ENCODE data around the gene INO80D. TPM values are rescaled to one million over a fixed set of nuclear protein-coding genes. Genes with fewer than 3 reads are reported as not detected.

The INO80D gene
- total and polyA plus RNA-seq, 2 of the 13 experiments (the other 11 are each of a cell fraction or from before 2014, with no cell fraction given), result 7.6 to 7.9 TPM

GRCh38 chr2:205948496-205948837 lies 137.5 kb downstream of the INO80D start:
- in situ Hi-C loops (cut with HindIII; ENCODE audit: extremely low pct_ligation_motif_present, low pct_unique_long_range_greater_than_20kb) (loop anchor here (5.0 kb wide), 1 partner anchor 46 kb away; no protein-coding TSS in a partner anchor), intact Hi-C loops (cut with micrococcal nuclease; ENCODE audit: unreplicated experiment) (loop anchor here (1.0 to 2.0 kb wide), 4 partner anchors 14 to 45 kb away; no protein-coding TSS in a partner anchor)
- H3K27ac ChIP-seq (ENCODE audit: extremely low read length, insufficient read depth, low read length), result no peak overlapping the region
- no TSS peak for BruUV-seq (replicated peaks)
- WGBS (ENCODE audit: low lambda C conversion rate), result 73% methylated on average over 5 of the region's 5 CpGs
- no peaks in the 10 kb centered on the region for H4K20me1 ChIP-seq (ENCODE audit: insufficient read depth, low read length)
- H3K4me3 ChIP-seq (replicated peaks in 1 of 3; ENCODE audit: insufficient read depth in 1 of 3, low read depth in 2 of 3, low read length in 3 of 3), result peak overlapping the region; percentile 14 to 43 (median 29); a peak in 4 of 6 replicates
- ATAC-seq, result no peak; the same call in 2 of the 3 replicates
- DNase-seq (ENCODE audit: low spot score), result no peak
- no peak overlapping the region for H3K9ac ChIP-seq (ENCODE audit: insufficient read depth, low read depth, low read length)
- H3K27me3 ChIP-seq (ENCODE audit: control insufficient read depth in 1 of 2, insufficient read depth in 2 of 2, low read length in 2 of 2), result 0 out of 5 replicates have a peak, but pooled peaks cover 0 to 2% of the 10 kb centered on the region in 2 experiments
- peak overlapping the region; percentile 82 for H2AFZ ChIP-seq (ENCODE audit: low read length)
- ChIA-PET CTCF (ENCODE audit: low intra/inter-chr PET ratio, low total read pairs) (interaction anchor here (0.8 to 2.5 kb wide), 5 partner anchors 14 to 172 kb away, joined by 3 to 19 read pairs (median 12); no protein-coding TSS in a partner anchor), POLR2A (interaction anchor here (1.2 kb wide), 1 partner anchor 27 kb away, joined by 5 read pairs; no protein-coding TSS in a partner anchor)
- no peaks in the 10 kb centered on the region for H3K36me3 ChIP-seq (replicated peaks in 1 of 2; ENCODE audit: control insufficient read depth in 1 of 2, insufficient read depth in 2 of 2, low read length in 2 of 2)
- FAIRE-seq, result no peak
- H3K79me2 ChIP-seq (ENCODE audit: insufficient read depth, low read length), result no peaks in the 10 kb centered on the region
- peaks cover 3% of the 10 kb centered on the region; the same call in 1 of the 2 replicates for H3K9me3 ChIP-seq (ENCODE audit: low read length)
- H3K4me1 ChIP-seq (ENCODE audit: insufficient read depth, low read length), result peaks cover 71% of the 10 kb centered on the region
- H3K4me2 ChIP-seq (ENCODE audit: low read depth, low read length), result peak overlapping the region; percentile 80
- no peak for TF ChIP-seq ZFP1 (CRISPR knock-in tag; IDR thresholded peaks at IDR 0.05)
- no peak for TF ChIP-seq HIVEP1 (CRISPR knock-in tag; IDR thresholded peaks at IDR 0.05)
- TF ChIP-seq CENPBD1 (CRISPR knock-in tag; IDR thresholded peaks at IDR 0.05; ENCODE audit: borderline replicate concordance, low read depth), result no peak
- TF ChIP-seq ZFYVE20 (CRISPR knock-in tag; IDR thresholded peaks at IDR 0.05; ENCODE audit: borderline replicate concordance, low read depth), result no peak
- TF ChIP-seq, protein P1, sequence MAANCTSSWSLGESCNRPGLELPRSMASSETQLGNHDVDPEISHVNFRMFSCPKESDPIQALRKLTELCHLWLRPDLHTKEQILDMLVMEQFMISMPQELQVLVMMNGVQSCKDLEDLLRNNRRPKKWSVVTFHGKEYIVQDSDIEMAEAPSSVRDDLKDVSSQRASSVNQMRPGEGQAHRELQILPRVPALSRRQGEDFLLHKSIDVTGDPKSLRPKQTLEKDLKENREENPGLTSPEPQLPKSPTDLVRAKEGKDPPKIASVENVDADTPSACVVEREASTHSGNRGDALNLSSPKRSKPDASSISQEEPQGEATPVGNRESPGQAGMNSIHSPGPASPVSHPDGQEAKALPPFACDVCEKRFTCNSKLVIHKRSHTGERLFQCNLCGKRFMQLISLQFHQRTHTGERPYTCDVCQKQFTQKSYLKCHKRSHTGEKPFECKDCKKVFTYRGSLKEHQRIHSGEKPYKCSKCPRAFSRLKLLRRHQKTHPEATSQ (CRISPR knock-in tag; IDR thresholded peaks at IDR 0.05; ENCODE audit: borderline replicate concordance), result no peak
- TF ChIP-seq SIN3B (IDR thresholded peaks at IDR 0.05; ENCODE audit: low read length), result no peak
- no peak for TF ChIP-seq ZNF674 (CRISPR knock-in tag; IDR thresholded peaks at IDR 0.05; ENCODE audit: low read depth)
- TF ChIP-seq MBNL3 (CRISPR knock-in tag; conservative IDR thresholded peaks at IDR 0.05), result no peak
- TF ChIP-seq ZNF205 (CRISPR knock-in tag; IDR thresholded peaks at IDR 0.05), result 0 out of 2 replicates have a peak, but pooled peaks have one; percentile 11
- TF ChIP-seq ZNF138 (CRISPR knock-in tag; IDR thresholded peaks at IDR 0.05; ENCODE audit: low read depth), result no peak
- TF ChIP-seq, protein P2, sequence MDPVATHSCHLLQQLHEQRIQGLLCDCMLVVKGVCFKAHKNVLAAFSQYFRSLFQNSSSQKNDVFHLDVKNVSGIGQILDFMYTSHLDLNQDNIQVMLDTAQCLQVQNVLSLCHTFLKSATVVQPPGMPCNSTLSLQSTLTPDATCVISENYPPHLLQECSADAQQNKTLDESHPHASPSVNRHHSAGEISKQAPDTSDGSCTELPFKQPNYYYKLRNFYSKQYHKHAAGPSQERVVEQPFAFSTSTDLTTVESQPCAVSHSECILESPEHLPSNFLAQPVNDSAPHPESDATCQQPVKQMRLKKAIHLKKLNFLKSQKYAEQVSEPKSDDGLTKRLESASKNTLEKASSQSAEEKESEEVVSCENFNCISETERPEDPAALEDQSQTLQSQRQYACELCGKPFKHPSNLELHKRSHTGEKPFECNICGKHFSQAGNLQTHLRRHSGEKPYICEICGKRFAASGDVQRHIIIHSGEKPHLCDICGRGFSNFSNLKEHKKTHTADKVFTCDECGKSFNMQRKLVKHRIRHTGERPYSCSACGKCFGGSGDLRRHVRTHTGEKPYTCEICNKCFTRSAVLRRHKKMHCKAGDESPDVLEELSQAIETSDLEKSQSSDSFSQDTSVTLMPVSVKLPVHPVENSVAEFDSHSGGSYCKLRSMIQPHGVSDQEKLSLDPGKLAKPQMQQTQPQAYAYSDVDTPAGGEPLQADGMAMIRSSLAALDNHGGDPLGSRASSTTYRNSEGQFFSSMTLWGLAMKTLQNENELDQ (CRISPR knock-in tag; IDR thresholded peaks at IDR 0.05; ENCODE audit: borderline replicate concordance), result no peak
- TF ChIP-seq TGIF2 (CRISPR knock-in tag; IDR thresholded peaks at IDR 0.05), result no peak
- TF ChIP-seq FOXP1 (IDR thresholded peaks at IDR 0.05), result no peak
- TF ChIP-seq FOXP1 (CRISPR knock-in tag; IDR thresholded peaks at IDR 0.05), result no peak
- TF ChIP-seq EZH2 (conservative IDR thresholded peaks at IDR 0.05; ENCODE audit: low read depth, low read length), result no peak
- TF ChIP-seq TFE3 (CRISPR knock-in tag; IDR thresholded peaks at IDR 0.05), result no peak
- TF ChIP-seq ZNF7 (CRISPR knock-in tag; IDR thresholded peaks at IDR 0.05), result no peak
- no peak for TF ChIP-seq ZNF891 (CRISPR knock-in tag; IDR thresholded peaks at IDR 0.05)
- no peak for TF ChIP-seq ATF3 (CRISPR knock-in tag; IDR thresholded peaks at IDR 0.05)
- no peak for TF ChIP-seq ZNF101 (CRISPR knock-in tag; IDR thresholded peaks at IDR 0.05; ENCODE audit: borderline replicate concordance, low read depth)
- no peak for TF ChIP-seq MEF2D (CRISPR knock-in tag; IDR thresholded peaks at IDR 0.05)
- no peak for TF ChIP-seq NKX3-1 (CRISPR knock-in tag; IDR thresholded peaks at IDR 0.05)

Data from HepG2 (cell line).